NCI-H146 (cell line): ENCODE measurements around the gene LRMDA.

Experiments
- DNase-seq: peaks from one replicate; lab custom pipeline; 2025; lab: John Stamatoyannopoulos, UW

LRMDA gene

GRCh38 chr10:75776738-75777504 lies 345.5 kb downstream of the LRMDA start:
- DNase-seq, result peak; percentile 93

GRCh38 chr10:75778665-75779064 lies 347.2 kb downstream of the LRMDA start:
- DNase-seq, result no peak

GRCh38 chr10:75779276-75779675 lies 347.9 kb downstream of the LRMDA start:
- no peak for DNase-seq

GRCh38 chr10:75782463-75783248 lies 351.2 kb downstream of the LRMDA start:
- DNase-seq, result peak; percentile 54

GRCh38 chr10:75788394-75789205 lies 357.2 kb downstream of the LRMDA start:
- DNase-seq, result no peak

- DNase-seq, result peak; percentile 20
Measured at GRCh38 chr10:75793848-75794247, 362.4 kb downstream of the LRMDA start.

GRCh38 chr10:75801121-75801520 lies 369.7 kb downstream of the LRMDA start:
- no peak for DNase-seq

GRCh38 chr10:75801661-75802060 lies 370.2 kb downstream of the LRMDA start:
- no peak for DNase-seq

GRCh38 chr10:75803121-75803520 lies 371.7 kb downstream of the LRMDA start:
- no peak for DNase-seq

GRCh38 chr10:75803816-75804552 lies 372.6 kb downstream of the LRMDA start:
- DNase-seq, result no peak

- DNase-seq, result no peak
Measured at GRCh38 chr10:75806186-75806585, 374.8 kb downstream of the LRMDA start.

- no peak for DNase-seq
Measured at GRCh38 chr10:75807456-75807855, 376.0 kb downstream of the LRMDA start.

GRCh38 chr10:75809003-75809402 lies 377.6 kb downstream of the LRMDA start:
- DNase-seq, result no peak

- no peak for DNase-seq
Measured at GRCh38 chr10:75814014-75814413, 382.6 kb downstream of the LRMDA start.

GRCh38 chr10:75815066-75815465 lies 383.6 kb downstream of the LRMDA start:
- DNase-seq, result no peak

GRCh38 chr10:75817198-75817597 lies 385.8 kb downstream of the LRMDA start:
- DNase-seq, result no peak

GRCh38 chr10:75818552-75818951 lies 387.1 kb downstream of the LRMDA start:
- DNase-seq, result no peak

GRCh38 chr10:75825235-75825634 lies 393.8 kb downstream of the LRMDA start:
- DNase-seq, result no peak

GRCh38 chr10:75825661-75826060 lies 394.2 kb downstream of the LRMDA start:
- DNase-seq, result no peak

- no peak for DNase-seq
Measured at GRCh38 chr10:75826846-75827245, 395.4 kb downstream of the LRMDA start.

GRCh38 chr10:75827587-75828021 lies 396.2 kb downstream of the LRMDA start:
- no peak for DNase-seq

- no peak for DNase-seq
Measured at GRCh38 chr10:75828413-75828812, 397.0 kb downstream of the LRMDA start.
